Dermis lymphatic vessel endothelial cell (primary cell): ENCODE results near the gene PCDHGA8. TPM values are rescaled to one million over a fixed set of nuclear protein-coding genes. Genes with fewer than 3 reads are reported as not detected.

Source experiments
- total RNA-seq: library from RNA; depleted of rRNA; stranded (reverse); fragments of >200 nt; gene quantifications from 2 replicates; pipeline ENCODE4 v1.2.1, GENCODE V29; 2014

PCDHGA8 gene
- 0.54 and 1.5 TPM in 2 replicates for total RNA-seq

DNA sequence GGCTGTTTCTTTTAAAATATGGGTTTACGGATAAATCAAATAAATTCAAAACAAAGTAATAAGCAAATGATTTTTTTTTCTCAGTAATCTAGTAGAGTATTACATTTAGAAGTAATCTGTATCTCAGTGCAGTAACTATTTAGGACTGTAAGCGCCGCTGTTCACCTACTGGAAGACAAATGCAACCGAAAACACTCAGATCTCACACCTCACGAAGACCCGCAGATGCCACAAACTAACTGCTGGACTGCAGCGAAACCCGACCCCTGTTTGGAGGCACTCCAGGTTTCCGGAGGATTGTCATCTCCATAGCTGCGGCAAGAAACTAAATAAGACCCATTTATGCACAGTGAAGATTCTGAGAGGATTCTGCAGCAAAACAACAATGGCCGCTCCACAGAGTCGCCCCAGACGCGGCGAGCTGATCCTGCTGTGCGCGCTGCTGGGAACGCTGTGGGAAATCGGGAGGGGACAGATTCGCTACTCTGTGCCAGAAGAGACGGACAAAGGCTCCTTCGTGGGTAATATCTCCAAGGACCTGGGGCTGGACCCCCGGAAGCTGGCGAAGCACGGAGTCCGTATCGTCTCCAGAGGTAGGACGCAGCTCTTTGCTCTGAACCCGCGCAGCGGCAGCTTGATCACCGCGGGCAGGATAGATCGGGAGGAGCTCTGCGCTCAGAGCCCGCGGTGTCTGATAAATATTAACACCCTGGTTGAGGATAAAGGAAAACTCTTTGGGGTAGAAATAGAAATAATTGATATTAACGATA is at the start of gene PCDHGA8:
Gene PCDHGA8 (plus strand): TSS at position 205 of the 770 bp plus-strand sequence. CDS start 181 bp downstream, at position 386.

DNA sequence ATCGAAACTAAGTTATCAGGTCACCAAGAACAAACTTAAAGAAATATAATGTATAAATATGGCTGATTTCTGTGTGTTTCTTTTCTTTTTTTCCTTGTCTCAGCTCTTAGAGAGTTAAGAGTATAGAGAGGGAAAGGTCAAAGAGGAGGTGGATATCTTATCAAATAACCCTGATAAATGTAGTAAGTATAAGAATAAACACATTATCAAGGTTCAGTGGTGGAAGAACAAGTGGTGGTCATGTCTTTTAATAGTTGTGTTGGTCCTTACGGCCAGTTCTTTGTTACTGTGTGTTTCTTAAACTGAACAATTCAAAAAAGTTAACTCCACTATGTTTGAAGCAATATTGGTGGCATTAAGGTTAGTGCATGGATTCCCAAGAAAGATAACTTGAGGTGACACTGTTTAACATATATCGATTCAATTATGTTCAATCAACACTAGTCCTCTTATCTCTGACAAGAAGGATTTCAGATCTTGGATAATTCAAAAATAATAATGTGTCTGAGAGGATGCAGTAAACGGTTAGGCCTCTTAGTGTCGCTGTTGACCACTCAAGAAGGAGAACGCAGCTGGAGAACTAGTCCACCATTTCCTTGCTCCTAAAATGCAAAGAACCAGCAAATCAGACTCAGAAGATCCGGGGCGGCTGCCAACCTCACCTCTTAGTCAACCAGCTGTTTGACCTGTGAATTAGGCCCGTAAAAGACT is 49.0 kb upstream of the PCDHGA8 start, which contains the start of gene PCDHGA3:
Gene PCDHGA3 (plus strand): TSS at position 588 of the 711 bp plus-strand sequence. CDS start 205 bp downstream, outside the sequence.

DNA sequence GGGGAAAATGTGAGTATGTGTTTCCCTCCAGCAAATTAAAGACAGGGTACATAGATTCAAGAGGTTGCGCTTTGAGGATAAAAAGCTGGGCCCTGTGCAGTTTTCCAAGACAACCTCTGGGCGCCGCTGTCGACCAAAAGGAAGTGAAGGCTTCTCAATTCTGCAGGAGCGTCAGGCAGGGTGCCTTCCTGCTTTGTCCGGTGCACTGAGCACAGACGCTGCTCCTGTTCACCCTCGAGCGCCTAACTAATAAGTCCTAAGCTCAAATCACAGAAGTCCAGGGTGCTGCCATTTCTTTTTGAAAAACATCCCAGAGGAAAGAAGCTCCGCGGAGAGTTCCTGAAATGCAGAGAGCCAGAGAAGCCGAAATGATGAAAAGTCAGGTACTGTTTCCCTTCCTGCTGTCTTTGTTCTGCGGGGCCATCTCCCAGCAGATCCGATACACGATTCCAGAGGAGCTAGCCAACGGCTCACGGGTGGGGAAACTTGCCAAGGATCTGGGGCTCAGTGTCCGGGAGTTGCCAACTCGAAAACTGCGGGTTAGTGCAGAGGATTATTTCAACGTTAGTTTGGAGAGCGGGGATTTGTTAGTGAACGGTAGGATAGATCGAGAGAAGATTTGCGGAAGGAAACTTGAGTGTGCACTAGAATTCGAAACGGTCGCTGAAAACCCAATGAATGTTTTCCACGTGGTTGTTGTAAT is 42.4 kb upstream of the PCDHGA8 start, which contains the start of gene PCDHGB1:
Gene PCDHGB1 (plus strand): TSS at position 183 of the 703 bp plus-strand sequence. CDS start 162 bp downstream, at position 345.

DNA sequence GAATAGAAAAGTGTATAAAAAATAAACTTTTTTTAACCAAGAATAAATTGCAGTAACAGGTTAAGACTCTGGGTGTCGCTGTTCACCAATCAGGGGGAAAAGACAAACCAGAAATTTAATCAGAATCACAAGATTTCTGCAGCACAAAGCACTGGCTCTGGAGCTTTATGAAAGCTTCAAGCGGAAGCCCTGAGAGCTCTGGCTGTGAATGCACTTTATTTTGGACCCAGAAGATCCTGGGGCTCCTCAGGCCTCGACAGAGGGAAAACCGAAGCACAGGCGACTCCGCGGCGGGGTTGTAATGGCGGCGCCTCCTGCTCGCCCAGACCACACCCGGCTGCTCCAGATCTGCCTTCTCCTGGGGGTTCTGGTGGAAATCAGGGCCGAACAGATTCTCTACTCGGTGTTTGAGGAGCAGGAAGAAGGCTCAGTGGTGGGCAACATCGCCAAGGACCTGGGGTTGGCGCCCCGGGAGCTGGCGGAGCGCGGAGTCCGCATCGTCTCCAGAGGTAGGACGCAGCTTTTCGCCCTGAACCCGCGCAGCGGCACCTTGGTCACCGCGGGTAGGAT is 37.4 kb upstream of the PCDHGA8 start, which contains the start of gene PCDHGA4:
Gene PCDHGA4 (plus strand): TSS at position 122 of the 570 bp plus-strand sequence. CDS start 87 bp downstream, at position 209.

DNA sequence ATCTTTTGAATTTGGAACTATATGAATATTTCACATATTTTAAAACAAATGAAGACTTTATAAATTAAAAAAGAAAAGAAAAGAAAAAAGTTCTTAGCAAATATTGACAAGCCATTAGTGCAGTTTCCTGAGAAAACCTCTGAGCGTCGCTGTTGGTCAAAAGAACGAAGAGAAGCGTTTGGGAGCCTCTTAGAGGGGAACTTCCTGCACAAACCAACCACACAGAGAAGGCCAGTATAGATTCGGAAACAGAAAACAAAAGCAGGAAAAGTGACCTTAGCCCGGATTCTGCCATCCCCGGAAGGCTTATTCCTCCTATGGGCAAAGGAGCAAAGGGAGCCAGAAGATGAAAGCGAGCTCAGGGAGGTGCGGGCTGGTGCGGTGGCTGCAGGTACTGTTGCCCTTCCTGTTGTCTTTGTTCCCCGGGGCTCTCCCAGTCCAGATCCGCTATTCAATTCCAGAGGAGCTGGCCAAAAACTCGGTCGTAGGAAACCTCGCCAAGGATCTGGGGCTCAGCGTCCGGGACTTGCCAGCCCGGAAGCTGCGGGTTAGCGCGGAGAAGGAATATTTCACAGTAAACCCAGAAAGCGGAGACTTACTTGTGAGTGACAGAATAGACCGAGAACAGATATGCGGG is 32.5 kb upstream of the PCDHGA8 start, which contains the start of gene PCDHGB2:
Gene PCDHGB2 (plus strand): TSS at position 205 of the 637 bp plus-strand sequence. CDS start 142 bp downstream, at position 347.

DNA sequence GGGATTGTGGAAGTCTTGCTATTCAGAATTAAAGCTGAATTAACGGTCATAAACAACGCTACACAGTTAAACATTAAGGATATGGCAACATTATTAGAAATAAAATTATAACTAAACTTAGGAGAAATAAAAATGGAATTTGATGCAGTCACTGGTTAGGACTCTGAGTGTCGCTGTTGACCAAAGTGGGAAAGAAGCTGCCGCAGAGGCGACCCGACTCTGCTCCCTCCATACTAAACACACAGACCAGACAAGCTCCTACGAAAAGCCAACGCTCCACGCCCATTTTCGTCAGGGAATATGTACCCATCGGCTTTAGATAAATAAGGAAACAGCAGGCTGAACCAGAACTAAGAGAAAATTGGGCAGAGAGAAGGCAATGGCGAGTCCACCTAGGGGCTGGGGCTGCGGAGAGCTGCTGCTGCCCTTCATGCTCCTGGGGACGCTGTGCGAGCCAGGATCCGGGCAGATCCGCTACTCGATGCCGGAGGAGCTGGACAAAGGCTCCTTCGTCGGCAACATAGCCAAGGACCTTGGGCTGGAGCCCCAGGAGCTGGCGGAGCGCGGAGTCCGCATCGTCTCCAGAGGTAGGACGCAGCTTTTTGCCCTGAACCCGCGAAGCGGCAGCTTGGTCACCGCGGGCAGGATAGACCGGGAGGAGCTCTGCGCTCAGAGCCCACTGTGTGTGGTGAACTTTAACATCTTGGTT is 28.3 kb upstream of the PCDHGA8 start, which contains the start of gene PCDHGA5:
Gene PCDHGA5 (plus strand): TSS at position 211 of the 709 bp plus-strand sequence. CDS start 169 bp downstream, at position 380.

DNA sequence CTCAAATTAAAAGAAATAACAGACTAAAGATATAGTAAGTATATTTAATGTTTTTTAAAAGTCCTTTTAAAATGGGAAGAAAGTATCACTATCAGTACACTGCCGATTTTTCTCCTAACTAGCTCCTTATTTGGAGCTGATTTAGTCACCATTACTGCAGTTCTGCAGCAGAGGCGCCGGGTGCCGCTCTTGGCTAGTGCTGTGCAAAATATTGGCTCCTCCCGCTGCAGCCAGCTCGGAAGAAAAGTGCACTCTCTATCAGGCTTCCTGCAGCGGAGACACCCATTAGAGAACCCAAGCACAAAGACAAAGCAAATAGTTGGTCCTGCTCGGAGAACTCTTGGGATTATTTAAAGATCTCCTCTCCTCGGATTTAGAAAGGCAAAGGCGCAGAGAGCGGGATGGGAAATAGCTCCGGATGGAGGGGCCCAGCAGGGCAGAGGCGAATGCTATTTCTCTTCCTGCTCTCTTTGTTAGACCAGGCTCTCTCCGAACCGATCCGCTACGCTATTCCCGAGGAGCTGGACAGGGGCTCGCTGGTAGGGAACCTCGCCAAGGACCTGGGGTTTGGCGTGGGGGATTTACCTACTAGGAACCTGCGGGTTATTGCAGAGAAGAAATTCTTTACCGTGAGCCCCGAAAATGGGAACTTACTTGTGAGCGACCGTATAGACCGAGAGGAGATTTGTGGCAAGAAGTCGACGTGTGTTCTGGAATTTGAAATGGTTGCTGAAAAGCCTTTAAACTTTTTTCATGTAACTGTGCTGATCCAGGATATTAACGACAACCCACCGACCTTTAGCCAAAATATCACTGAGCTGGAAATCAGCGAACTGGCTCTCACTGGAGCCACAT is 22.2 kb upstream of the PCDHGA8 start, which contains the start of gene PCDHGB3:
Gene PCDHGB3 (plus strand): TSS at position 249 of the 855 bp plus-strand sequence. CDS start 153 bp downstream, at position 402.

DNA sequence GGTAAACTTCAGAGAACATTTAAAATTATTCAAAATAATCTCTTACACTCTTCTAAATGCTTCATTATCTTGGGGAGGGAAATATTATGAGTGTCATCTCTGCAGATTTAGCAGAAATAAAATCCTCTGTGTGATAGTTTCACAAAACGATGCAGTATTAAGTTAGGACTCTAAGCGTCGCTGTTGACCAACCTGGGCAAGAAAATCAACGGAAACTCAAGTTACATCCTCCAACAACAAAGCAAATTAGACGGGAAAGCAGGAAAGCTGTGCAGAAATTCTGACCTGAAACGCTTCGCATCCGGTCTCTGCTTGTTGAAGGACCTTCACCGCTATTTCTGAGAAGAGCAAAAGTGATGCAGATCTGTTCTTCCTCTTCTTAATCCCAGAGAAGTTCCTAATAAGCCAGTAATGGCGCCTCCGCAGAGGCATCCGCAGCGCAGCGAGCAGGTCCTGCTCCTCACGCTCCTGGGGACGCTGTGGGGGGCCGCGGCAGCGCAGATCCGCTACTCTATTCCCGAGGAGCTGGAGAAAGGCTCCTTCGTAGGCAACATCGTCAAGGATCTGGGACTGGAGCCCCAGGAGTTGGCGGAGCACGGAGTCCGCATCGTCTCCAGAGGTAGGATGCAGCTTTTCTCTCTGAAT is 18.6 kb upstream of the PCDHGA8 start, which contains the start of gene PCDHGA6:
Gene PCDHGA6 (plus strand): TSS at position 219 of the 645 bp plus-strand sequence. CDS start 193 bp downstream, at position 412.

DNA sequence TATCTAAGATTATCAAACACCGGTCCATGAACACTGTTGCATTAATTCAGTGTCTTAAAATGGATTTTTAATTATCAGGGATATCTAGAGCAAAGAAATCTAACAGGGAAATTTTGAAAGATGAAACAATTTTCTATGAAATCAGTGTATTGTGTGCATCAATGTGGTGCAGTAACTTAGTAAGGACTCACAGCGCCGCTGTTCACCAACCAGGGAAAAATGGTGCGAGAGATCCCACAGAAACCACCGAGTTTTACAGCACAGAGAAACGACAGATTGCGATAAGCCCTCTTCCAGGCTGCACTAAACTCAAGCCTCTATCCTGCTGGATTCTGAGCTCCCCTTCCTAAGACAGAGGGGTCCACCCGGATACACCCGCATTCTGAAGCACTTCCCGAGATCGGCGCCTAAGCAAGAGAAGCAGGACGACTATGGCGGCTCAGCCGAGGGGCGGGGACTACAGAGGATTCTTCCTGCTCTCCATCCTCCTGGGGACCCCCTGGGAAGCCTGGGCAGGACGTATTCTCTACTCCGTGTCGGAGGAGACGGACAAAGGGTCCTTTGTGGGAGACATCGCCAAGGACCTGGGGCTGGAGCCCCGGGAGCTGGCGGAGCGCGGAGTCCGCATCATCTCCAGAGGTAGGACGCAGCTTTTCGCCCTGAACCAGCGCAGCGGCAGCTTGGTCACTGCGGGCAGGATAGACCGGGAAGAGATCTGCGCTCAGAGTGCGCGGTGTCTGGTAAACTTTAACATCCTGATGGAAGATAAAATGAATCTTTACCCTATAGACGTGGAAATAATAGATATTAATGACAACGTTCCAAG is 9.8 kb upstream of the PCDHGA8 start, which contains the start of gene PCDHGA7:
Gene PCDHGA7 (plus strand): TSS at position 274 of the 826 bp plus-strand sequence. CDS start 158 bp downstream, at position 432.

DNA sequence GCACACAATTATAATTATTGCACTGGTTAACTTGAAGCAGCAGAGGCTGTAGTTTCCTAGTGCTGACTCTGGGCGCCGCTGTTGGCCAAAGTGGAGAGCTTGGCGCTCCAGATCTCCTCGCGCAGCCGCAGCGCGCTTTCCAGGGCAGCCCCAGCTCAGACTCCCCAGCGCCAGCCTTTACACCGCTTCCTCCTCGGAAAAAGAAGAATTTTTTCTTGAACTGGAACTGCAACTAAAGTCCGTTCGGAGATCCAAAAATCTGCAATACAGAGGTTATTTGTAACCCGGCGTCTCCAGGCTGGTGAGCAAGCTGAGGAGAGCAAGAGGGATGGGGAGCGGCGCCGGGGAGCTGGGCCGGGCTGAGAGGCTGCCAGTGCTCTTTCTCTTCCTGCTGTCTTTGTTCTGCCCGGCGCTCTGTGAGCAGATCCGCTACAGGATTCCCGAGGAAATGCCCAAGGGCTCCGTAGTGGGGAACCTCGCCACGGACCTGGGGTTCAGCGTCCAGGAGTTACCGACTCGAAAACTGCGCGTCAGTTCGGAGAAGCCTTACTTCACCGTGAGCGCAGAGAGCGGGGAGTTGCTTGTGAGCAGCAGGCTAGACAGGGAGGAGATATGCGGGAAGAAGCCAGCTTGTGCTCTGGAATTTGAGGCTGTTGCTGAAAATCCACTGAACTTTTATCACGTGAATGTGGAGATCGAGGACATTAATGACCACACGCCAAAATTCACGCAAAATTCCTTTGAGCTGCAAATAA is 4.7 kb upstream of the PCDHGA8 start, which contains the start of gene PCDHGB4:
Gene PCDHGB4 (plus strand): TSS at position 142 of the 755 bp plus-strand sequence. CDS start 187 bp downstream, at position 329.

DNA sequence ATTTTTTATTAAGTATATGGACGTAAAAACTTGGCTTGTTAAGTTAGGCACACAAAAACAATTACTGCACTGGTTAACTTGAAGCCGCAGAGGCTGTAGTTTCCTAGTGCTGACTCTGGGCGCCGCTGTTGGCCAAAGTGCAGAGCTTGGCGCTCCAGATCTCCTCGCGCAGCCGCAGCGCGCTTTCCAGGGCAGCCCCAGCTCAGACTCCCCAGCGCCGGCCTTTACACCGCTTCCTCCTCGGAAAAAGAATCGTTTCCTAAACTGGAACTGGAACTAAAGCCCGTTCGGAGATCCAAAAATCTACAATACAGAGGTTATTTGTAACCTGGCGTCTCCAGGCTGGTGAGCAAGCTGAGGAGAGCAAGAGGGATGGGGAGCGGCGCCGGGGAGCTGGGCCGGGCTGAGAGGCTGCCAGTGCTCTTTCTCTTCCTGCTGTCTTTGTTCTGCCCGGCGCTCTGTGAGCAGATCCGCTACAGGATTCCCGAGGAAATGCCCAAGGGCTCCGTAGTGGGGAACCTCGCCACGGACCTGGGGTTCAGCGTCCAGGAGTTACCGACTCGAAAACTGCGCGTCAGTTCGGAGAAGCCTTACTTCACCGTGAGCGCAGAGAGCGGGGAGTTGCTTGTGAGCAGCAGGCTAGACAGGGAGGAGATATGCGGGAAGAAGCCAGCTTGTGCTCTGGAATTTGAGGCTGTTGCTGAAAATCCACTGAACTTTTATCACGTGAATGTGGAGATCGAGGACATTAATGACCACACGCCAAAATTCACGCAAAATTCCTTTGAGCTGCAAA is 5.5 kb downstream of the PCDHGA8 start, which contains the start of gene PCDHGB5:
Gene PCDHGB5 (plus strand): TSS at position 192 of the 796 bp plus-strand sequence. CDS start 181 bp downstream, at position 373.

DNA sequence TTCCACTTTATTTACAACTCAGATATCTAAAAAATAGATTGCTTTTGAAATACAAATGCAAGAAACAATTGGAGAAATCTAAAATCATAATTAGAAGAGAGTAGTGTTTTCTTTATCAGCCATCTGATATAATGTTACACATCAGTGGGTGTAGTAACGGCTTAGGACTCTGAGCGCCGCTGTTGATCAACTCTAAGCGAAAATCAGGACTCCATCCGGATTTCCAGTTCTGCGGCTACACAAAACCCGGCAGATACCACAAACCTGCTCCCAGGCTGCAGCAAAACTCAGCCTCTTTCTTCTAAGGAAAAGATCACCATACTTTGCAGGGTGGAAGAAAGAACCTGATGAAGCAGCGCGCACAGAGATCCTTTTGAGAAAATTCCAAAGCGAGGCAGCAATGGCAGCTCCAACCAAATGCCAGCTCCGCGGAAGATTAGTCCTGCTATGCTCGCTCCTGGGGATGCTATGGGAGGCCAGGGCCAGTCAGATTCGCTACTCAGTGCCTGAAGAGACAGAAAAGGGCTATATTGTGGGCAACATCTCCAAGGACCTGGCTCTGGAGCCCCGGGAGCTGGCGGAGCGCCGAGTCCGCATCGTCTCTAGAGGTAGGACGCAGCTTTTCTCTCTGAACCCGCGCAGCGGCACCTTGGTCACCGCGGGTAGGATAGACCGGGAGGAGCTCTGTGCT is 10.3 kb downstream of the PCDHGA8 start, which contains the start of gene PCDHGA9:
Gene PCDHGA9 (plus strand): TSS at position 226 of the 691 bp plus-strand sequence. CDS start 175 bp downstream, at position 401.

DNA sequence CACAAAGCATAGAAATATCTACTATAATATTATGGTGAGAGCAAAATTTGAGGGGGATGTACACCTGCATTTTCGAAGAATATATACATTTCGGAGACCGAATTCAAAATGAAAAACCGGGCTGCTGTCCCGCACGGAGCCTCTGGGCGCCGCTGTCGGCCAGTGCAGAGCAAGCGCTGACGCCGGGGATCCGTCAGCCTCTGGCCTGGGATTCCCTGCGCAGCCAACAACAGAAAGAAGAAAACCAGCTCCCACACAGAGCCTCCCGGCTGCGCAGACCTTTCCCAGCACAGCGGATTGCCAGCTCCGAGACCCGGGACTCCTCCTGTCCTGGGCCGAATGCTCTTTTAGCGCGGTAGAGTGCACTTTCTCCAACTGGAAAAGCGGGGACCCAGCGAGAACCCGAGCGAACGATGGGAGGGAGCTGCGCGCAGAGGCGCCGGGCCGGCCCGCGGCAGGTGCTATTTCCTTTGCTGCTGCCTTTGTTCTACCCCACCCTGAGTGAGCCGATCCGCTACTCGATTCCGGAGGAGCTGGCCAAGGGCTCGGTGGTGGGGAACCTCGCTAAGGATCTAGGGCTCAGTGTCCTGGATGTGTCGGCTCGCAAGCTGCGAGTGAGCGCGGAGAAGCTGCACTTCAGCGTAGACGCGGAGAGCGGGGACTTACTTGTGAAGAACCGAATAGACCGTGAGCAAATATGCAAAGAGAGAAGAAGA is 15.5 kb downstream of the PCDHGA8 start, which contains the start of gene PCDHGB6:
Gene PCDHGB6 (plus strand): TSS at position 232 of the 716 bp plus-strand sequence. CDS start 182 bp downstream, at position 414.

DNA sequence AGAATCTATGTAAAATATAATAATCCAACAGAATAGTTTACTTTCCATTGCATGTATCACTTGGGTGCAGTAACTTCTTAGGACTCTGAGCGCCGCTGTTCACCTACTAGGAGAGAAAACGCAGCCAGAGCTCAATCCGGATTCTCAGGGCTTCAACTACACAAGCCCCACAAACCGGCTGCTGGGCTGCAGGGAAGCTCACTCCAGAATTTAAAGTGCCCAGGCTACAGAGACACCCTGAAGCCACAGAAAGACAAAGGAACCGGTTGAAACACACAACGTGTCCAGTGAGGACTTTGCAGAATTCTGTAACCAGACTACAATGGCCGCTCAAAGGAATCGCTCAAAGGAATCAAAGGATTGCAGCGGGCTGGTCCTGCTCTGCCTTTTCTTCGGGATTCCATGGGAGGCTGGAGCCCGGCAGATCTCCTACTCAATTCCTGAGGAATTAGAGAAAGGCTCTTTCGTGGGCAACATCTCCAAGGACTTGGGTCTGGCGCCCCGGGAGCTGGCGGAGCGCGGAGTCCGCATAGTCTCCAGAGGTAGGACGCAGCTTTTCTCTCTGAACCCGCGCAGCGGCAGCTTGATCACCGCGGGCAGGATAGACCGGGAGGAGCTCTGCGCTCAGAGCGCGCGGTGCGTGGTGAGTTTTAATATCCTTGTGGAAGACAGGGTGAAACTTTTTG is 20.6 kb downstream of the PCDHGA8 start, which contains the start of gene PCDHGA10:
Gene PCDHGA10 (plus strand): TSS at position 134 of the 686 bp plus-strand sequence. CDS start 189 bp downstream, at position 323.

